Lower leg skin (tissue), 4 donors: ENCODE data around the gene CHMP4A. TPM values are rescaled to one million over a fixed set of nuclear protein-coding genes. Genes with fewer than 3 reads are reported as not detected.
A peak's percentile ranks its signal among the peaks of the same experiment; 100 is the strongest.

ENCODE experiments used
- DNase-seq, 2 donors: peaks; one replicate each; pipeline ENCODE4 v3.0.0-alpha.2; 2019; ENCODE audit warnings: low spot score in 2 of 2
- H3K4me3 ChIP-seq: fragments of 200-600 bp; sonication (generic); 2 replicates; pipeline ENCODE4 v1.5.1; 2017; ENCODE audit warnings: mild to moderate bottlenecking, low read depth; ENCODE audit not compliant: poor library complexity, severe bottlenecking
- POLR2A ChIP-seq, 2 donors: fragments of 450-650 bp; IDR thresholded peaks; one replicate each; pipeline ENCODE4 v1.6.1; 2016 to 2017; ENCODE audit warnings: antibody characterized with exemption in 2 of 2, mild to moderate bottlenecking in 1 of 2, moderate library complexity in 1 of 2
- WGBS, 2 donors: methylation state at CpG; one replicate each; pipeline ENCODE4 v1.1.5; 2018; 5-methylcytosine and 5-hydroxymethylcytosine counted together
- intact Hi-C: fragments of 100-400 bp; cut with DNase I; formaldehyde crosslinking; loops from one replicate; pipeline ENCODE4 v1.15.0; 2023; ENCODE audit warnings: low total_unique reads
- total RNA-seq, 4 donors: library from RNA; depleted of rRNA; stranded (reverse); fragments of >200 nt; gene quantifications; one replicate each; pipeline ENCODE4 v1.1.0, GENCODE V29; 2016
- TF ChIP-seq, protein P1 (sequence below), 3 donors: fragments of 450-650 bp; IDR thresholded peaks; one replicate each; pipeline ENCODE4 v1.5.1; 2016; ENCODE audit warnings: antibody characterized with exemption in 3 of 3, mild to moderate bottlenecking in 3 of 3, moderate library complexity in 2 of 3

The CHMP4A gene
- total RNA-seq, 4 donors from 2014 or later: 50.3 to 99.6 (median 68.1) TPM

DNA sequence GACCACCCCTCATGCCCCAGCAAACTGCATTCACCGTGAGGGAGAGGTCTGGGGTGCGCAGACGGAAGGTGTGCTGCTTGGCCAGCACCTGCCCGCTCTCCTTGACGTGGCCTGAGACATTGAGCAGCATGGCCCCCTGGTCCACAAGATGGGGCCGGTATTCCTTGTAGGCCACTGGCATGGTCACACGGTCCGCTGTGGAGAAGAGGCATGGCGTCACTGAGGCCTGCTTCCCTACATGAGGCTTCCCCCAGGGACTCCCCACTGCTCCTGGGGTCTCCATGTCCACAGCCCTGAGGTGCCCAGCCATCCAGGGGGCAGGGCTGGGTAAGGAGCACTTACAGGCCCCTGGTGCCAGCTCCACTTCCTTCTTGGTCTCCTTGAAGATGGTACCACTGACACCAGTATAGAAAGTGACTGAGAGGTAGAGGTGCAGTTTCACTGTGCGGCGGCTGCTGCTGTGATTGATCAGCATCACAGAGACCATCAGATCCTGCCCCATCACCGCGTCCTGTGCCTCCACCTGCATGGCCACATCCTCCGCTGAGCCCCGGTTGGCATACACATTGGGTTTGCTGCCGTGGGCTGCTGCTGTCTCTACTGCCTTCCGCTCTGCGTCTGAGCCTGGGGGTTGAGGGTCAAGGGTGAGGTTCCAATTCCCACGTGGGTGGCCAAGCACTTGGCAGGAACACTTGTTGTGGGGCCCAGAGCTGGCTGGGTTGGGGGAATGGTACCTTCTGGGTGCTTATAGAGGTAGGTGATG is 41.5 kb upstream of the CHMP4A start:
- 91 to 97% methylated on average over 13 to 19 of the region's 19 CpGs for WGBS, 2 donors

DNA sequence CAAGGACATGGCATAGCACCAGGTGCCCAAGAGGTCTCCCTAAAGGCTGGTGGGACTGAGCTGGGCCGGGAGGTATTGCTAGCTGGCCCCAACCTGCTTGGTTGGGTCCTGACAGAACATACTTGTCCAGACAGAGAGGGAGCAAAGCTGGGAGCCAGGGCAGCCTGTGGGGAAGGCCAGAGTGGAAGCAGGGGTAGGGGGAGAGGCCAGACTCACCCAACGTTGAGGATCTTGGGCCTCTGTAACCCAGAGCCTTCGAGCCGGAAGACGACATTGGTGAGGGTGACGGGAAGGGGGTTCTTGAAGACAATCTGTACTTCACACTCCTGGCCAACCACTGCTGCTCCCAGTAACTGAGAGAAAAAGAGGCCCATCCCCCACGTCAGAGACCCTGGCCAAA is 40.6 kb upstream of the CHMP4A start:
- intact Hi-C loops: no loop called here
- H3K4me3 ChIP-seq: no peak overlapping the region
- peak in 1 of 2 donors; percentile 50 for DNase-seq
- no peak for TF ChIP-seq POLR2A (IDR thresholded peaks at IDR 0.05)
- TF ChIP-seq, protein P1, sequence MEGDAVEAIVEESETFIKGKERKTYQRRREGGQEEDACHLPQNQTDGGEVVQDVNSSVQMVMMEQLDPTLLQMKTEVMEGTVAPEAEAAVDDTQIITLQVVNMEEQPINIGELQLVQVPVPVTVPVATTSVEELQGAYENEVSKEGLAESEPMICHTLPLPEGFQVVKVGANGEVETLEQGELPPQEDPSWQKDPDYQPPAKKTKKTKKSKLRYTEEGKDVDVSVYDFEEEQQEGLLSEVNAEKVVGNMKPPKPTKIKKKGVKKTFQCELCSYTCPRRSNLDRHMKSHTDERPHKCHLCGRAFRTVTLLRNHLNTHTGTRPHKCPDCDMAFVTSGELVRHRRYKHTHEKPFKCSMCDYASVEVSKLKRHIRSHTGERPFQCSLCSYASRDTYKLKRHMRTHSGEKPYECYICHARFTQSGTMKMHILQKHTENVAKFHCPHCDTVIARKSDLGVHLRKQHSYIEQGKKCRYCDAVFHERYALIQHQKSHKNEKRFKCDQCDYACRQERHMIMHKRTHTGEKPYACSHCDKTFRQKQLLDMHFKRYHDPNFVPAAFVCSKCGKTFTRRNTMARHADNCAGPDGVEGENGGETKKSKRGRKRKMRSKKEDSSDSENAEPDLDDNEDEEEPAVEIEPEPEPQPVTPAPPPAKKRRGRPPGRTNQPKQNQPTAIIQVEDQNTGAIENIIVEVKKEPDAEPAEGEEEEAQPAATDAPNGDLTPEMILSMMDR (IDR thresholded peaks at IDR 0.05): no peak
- WGBS, 2 donors: 78 to 80% methylated on average over 7 of the region's 7 CpGs

More for the DNA sequence above, 41.5 kb upstream of the CHMP4A start:
- H3K4me3 ChIP-seq: no peak overlapping the region
- DNase-seq: peak in 1 of 2 donors; percentile 74
- no peak for TF ChIP-seq POLR2A (IDR thresholded peaks at IDR 0.05)
- TF ChIP-seq, protein P1 (IDR thresholded peaks at IDR 0.05): no peak
- intact Hi-C loops: no loop called here

GRCh38 chr14:24252289-24253124 is 39.2 kb upstream of the CHMP4A start:
- WGBS, 2 donors: 73 to 80% methylated on average over 11 of the region's 11 CpGs
- intact Hi-C loops: no loop called here
- TF ChIP-seq POLR2A (IDR thresholded peaks at IDR 0.05): no peak
- TF ChIP-seq, protein P1 (IDR thresholded peaks at IDR 0.05): no peak
- DNase-seq: peak in 1 of 2 donors; percentile 54
- no peak overlapping the region for H3K4me3 ChIP-seq

DNA sequence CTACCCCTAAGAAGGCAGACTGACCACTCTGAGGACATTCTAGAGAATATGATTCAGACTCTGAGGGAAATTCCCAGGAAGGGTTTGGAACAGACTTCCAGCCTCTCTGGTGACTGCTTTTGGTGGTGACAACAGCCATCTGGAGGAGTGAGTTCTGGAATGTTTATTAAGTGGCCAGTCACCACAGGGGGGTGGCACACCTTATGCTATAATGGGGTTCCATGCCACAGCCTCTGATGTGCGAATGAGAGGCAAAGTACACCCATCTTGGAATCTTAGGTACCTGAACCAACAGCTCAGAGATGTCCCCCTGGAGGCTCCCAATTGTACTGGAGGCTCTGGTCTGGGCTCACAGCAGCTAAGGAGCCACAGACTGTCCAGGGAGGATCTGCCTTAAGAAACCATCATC is 38.6 kb upstream of the CHMP4A start:
- TF ChIP-seq, protein P1 (IDR thresholded peaks at IDR 0.05): no peak
- no peak for TF ChIP-seq POLR2A (IDR thresholded peaks at IDR 0.05)
- WGBS, 2 donors: 86 to 100% methylated on average over 1 of the region's 1 CpG

GRCh38 chr14:24250354-24250753 is 37.1 kb upstream of the CHMP4A start:
- DNase-seq: peak in 1 of 2 donors; percentile 32
- 69 to 70% methylated on average over 4 of the region's 4 CpGs for WGBS, 2 donors
- H3K4me3 ChIP-seq: no peak overlapping the region
- no peak for TF ChIP-seq POLR2A (IDR thresholded peaks at IDR 0.05)
- TF ChIP-seq, protein P1 (IDR thresholded peaks at IDR 0.05): no peak
- intact Hi-C loops: no loop called here

More for the DNA sequence above, 38.6 kb upstream of the CHMP4A start:
- no peak overlapping the region for H3K4me3 ChIP-seq
- intact Hi-C loops: no loop called here
- DNase-seq: no peak
